ENCODE measurements around the gene RNF215.

RNF215 gene

DNA sequence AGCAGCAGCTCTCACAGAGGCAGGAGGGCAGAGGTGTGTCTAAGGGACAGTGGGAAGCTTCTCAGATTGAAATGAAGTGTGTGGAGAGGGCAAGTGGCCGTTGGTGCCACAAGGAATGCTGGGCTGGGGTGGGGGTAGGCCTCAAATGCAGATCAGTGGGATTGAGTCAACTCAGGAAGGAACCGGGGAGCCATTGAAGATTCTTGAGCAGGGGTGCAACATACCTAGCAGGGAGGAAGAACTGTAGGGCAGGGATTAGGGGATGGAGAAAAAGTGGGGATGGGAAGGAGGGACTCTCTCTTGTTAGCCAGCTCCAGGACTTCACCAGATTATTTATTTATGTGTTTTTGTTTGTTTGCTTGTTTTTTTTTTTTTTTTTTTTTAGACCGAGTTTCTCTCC lies 6.7 kb upstream of the RNF215 start:
- no peak for DNase-seq (ENCODE audit: low read depth)

DNA sequence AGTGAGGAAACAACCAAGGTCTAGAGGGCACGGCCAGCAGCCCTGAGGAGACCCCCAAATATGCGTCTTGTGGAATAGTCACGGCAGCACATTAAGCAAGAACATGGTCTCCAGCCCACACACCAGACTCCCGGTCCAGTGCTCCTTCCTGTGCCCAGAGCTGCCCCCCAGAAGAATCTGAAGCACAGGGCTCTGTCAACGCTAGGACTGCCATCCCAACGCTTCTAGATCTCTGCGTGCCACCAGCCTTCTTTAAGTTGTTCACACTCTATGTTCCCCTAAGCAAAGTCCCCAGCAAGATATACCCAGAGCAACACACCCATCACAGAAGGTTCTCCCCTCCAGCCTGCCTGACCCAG lies 6.1 kb upstream of the RNF215 start:
- no peak for DNase-seq (ENCODE audit: low read depth)

DNA sequence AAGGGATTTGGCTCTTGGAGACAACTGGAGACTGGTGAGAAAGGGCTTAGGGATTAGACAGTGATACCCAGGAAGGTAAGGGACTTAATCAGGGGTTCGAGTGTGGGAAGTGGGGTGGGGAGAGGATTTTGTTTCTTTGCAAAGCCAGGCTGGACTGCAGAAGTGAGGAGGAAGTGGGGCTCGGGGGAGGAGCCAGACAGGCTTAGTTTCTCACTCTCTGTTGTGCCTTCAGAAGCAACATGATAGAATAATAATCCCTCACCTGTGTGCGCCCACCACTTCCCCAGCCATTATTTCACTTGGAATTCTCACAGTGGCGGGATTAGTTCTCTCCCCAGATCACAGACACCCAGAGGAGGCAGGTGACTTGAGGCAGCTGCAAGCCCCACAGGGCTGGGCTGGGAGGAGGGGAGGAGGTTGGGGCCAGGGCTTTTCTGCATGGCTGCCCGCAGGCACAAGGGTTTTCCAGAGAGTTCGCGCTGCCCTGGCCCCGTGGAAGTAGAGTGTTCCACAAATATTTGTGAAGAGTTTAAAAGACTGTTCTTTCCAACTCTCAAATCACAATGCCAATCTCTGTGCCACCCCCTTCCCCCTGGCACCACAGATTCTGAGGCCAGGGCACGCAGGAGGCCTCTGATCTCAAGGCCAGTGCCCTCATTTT lies 5.6 kb upstream of the RNF215 start:
- no peak for DNase-seq (ENCODE audit: low read depth)

DNA sequence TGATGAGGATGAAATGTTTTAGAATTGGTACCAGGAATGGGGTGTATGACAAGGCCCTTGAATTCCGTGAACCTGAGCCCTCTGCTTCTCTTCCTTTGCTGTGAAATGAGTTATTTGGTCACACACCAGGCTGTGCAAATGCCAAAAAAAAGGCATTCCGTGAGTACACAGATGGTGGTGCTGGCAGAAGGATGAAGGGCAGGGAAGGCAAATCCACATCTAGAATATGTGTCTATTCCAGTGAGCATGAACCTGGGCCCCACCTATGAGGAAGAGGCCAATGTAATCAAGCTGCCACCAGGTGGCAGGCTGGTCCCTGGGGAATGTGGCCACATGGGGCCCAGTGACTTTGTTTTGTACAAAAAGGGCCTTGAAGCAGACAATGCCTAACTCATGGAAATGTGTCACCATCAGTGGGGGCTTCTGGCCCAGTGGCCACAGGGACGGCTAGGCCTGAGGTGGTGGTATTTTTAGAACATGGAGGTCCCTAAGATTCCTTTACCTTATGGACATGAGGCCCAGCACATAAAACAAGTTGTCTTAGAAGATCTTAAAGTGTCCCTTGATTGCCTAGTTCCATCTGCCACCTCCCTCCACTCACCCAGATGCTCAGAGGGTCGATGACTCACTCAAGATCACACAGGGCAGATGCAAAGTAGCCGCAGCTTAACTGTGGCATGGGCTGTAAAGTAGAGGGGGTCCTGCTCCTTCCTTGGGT lies 3.9 kb upstream of the RNF215 start:
- DNase-seq (ENCODE audit: low read depth): peak; percentile 65

DNA sequence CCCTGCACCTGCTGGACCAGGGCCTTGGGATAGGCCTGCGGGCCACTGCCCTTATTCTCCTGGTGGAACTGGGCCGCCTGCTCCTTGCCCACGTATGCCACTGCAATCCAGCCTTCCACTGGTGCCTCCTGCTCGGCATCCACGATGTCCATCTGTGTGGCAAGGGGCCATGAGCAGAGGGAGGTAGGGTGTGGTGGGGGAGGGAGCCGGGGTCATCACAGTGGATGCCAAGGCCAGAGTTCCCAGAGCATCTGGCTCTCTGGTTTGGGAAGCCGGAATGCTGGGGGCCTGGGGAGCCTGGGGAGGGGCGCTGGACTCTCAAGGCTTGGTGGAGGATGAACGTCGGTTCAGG lies 627 bp downstream of the RNF215 start:
- DNase-seq (ENCODE audit: low read depth): no peak

DNA sequence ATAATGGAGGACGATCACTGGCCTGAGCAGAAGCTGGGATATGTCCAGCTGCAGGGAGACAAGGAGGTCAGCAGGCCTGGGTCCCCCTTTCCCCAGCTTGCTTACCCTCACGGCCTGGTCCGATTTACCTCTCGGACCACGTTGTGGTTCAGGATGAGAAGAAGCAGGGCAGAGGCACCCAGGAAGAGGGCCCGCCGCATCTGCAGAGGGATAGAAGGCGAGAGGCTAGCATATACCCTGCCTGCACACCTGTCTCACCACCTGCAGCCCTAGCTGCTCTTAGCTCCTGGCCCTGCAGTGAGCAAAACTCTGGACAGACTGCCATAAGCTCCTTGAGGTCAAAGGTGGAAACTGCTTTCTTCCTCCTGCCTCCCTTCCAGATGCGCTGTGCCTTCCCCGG lies 1.3 kb downstream of the RNF215 start:
- DNase-seq (ENCODE audit: low read depth): no peak

DNA sequence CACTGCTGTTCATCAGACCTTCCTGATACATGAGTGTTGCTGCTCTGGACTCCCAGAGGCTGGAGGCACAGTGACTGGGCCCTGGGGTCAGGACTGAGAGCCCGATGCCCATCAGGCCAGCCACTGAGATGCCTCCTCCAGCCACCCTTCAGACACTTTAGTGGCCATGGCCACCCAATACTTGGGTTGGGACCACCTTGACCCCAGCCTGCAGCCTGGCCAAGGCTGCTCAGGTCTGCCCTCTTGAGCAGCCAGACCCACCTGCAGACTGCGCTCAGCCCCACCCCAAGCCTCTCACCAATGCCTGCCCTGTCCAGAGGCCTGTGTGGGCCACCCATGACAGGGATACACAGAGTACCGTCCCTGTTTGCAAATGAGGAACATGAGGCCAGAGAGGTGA lies 4.2 kb downstream of the RNF215 start:
- DNase-seq (ENCODE audit: low read depth): no peak

DNA sequence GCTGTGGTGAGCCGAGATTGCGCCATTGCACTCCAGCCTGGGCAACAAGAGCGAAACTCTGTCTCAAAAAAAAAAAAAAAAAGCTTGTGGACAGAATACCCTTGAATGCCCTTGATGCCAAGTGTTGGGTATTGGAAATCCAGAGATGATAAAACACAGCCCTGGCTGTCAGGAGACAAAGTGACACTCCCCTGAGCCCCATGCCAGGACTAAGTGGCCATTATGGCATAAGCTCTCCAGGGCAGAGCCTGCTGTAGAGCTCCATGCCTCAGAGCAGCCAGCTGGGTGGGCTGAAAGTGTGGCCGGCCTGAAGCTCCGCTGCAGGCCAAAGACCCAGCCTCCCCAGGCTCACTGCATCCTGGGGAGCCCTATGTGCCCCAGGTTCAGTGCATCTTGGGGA lies 4.9 kb downstream of the RNF215 start:
- no peak for DNase-seq (ENCODE audit: low read depth)

DNA sequence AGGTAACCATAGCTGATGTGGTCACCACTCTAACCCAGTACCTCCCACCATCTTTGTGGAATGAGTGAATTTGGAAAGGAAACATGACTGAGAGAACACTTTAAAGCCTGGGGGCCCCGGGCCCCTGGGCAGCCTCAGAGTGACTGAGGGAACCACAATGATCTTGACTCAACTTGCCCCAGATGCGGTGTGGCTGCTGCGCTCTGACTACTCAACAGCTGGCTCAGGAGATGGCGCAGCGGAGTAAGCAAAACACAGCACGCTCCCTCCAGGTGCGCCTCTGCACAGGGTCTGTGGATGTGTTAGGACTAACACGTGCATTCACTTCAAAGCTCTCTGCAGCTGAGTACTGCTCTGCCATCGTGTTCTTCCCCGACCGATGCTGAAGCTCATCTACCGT lies 5.9 kb downstream of the RNF215 start:
- DNase-seq (ENCODE audit: low read depth): no peak

DNA sequence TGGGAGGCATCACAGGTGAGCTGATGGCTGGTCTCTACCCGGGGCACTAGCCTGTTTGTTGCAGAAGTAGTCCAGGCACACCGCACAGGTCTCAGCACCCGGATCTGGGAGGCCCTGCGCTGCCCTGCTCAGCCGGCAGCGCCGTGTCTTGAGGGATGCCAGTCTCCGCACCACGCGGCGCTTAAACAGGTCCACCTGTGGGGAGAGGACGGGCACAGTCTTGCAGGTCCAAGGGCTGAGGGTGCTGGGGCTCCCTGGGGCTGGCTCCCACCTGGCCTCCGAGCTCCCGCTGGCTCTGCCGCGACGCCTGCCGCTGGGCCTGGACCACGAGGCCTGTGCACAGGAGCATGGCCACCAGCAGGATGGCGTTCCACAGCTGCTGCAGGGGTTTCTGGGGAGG lies 7.2 kb downstream of the RNF215 start:
- no peak for DNase-seq (ENCODE audit: low read depth)

DNA sequence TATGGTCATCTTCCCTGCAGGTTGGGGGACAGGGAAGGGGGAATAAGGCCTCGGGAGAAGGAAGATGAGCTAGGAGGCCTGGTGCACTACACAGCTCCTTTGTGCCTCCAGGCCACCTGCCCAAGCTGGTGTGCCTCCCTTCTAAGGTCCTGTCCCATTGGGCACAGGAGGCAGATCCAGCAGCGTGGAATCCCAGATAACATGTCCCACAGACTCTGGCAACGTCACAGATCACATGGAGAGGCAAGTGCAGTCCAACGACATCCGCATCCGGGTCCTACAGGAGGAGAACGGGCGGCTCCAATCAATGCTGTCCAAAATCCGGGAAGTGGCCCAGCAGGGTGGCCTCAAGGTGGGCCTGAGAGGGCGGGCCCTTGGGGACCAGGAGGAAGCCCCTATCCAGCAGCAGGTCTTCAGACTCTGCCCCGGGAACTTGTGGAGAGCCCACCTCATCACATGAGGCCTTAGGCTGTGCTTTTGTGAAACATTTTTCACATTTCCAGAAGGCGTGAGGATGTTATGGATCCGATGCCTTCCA lies 11.8 kb downstream of the RNF215 start:
- no peak for DNase-seq (ENCODE audit: low read depth)

DNA sequence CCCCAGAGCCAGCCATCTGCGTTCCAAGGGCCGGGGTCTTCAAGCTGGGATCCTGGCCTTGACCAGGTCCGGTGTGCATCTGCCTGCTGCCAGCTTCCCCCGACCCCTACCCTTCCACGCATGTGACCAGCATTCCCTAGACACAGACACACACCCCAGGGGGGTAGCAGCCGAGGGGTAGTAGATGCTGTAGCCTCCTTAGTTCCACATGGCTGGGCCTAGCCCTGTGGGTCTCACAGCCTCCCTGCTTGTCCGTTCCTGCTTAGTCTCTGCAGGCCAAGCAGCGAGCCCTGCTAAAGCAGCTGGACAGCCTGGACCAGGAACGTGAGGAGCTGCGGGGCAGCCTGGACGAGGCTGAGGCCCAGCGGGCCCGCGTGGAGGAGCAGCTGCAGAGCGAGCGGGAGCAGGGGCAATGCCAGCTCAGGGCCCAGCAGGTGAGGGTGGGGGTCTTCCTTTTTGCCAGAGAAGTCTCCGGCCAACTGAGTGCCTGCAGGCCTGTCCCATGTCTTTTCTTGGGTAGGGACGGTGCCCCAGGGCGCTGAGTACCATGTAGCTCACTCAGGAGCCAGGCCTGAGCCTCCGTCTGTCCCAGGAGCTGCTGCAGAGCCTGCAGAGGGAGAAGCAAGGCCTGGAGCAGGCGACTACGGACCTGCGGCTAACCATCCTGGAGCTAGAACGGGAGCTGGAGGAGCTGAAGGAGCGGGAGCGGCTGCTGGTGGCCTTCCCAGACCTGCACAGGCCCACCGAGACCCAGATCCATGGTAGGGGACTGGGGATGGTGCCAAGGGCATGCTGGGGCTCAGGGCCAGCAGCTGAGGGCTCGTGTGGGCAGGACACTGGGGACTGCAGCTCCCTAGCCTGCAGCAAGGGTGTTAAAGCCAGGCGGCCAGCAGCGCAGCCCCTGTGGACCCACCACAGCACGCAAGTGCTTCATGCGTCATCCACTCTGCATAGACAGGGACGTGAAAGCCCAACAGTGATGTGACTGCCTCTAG lies 13.6 kb downstream of the RNF215 start:
- no peak for DNase-seq (ENCODE audit: low read depth)

DNA sequence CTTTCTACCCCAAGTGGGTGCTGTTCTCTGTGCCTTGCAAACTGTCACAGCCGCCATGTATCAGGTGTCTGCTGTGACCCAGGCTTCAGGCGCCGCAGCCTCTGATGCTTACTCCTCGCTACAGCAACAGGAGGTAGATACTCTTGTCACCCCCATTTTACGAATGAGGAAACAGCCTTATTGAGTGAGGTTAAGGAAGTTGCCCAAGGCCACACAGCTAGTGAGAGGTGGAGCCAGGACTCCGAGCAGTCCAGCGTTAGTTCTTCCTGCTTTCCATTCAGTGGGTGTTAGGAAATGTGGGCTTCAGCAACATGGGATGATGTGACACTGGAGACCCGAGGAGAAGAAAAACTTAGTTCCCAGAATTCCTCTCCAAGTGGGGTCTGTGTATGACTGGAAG lies 14.3 kb downstream of the RNF215 start:
- no peak for DNase-seq (ENCODE audit: low read depth)

DNA sequence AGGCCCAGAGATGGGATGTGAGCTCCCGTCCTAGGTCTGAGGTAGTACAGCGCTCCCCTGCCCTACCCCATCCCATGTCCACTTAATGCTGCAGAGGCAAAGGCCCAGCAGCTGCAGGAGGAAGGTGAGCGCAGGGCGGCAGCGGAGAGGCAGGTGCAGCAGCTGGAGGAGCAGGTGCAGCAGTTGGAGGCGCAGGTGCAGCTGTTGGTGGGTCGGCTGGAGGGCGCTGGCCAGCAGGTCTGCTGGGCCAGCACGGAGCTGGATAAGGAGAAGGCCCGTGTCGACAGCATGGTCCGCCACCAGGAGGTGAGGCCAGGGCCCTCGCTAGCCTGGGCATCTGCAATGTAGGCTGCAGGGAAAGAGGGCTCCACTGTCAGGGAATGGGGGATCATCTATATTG lies 15.2 kb downstream of the RNF215 start:
- DNase-seq (ENCODE audit: low read depth): no peak

DNA sequence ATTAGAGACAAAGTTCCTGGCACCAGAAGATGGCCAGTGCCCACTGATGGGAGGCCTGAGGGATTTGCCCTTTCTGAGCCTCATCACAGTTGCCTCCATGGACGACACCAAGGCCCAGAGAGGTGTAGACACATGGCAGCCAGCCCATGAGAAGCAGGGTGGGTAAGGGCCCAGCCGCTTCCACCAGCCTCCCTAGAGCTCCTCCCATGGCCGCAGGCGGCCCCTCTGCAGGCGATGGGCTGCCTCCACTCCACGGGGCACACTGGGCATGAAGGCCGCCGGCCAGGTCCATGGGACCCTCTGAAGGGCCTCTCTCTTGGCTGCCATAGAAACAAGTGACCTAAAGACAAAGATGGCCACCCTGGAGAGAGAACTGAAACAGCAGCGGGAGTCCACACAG lies 15.9 kb downstream of the RNF215 start:
- DNase-seq (ENCODE audit: low read depth): no peak

DNA sequence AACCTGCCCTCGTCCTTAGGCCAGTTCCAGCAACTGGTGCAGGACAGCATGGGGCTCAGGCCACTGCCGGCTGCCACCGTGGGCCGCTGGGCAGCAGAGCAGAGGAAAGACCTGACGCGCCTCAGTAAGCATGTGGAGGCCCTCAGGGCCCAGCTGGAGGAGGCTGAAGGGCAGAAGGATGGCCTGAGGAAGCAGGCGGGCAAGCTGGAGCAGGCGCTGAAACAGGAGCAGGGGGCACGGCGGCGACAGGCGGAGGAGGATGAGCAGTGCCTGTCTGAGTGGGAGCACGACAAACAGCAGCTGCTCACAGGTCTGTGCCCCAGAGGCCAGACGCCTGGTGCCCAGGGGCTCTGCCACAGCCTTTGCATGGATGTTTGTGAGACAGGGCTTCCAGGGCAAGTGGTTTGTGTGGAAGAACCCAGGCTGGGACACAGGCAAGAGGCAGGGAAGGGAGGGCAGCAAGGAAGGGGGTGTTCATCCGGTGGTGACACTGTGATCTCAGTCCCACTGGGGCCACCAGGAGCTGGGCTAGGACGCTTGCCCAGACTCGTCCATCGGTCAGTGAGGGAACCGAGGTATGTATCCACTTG lies 16.5 kb downstream of the RNF215 start:
- DNase-seq (ENCODE audit: low read depth): no peak

DNA sequence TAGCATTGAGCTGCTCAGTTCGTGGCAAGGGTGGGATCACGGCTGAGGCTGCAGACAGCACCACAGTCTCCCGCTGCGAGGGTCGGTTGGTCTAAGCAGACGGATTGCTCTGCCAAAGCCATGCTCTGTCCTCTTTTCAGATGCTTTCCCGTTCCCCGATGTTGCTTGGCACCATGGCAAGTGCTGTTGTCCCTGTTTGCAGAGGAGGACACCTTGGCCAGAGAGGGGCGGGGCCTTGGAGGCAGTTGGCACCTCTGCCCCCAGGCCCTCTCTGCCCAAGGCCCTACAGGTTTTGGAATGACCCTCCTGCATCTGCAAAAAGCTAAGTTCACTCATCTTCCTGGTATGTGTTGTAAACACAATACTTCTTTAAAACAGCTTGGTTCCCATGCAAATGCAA lies 18.8 kb downstream of the RNF215 start:
- DNase-seq (ENCODE audit: low read depth): no peak

DNA sequence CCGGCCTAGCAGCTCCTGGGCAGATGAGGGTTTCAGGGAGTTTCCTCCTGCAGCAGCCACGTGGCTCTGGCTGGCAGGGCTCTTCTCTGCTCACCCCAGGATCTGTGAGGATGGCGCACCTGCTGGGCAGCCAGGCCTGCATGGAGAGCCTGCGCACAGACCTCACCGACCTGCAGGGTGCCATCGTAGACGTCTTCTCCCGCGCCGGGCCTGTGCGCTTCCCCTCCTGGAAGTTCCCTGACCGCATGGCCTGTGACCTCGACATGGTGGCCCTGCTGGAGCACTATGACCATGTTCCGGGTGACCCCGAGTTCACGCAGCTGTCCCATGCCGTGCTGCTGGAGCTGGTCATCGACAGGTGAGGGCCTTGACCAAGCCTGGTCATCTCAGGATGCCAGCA lies 21.3 kb downstream of the RNF215 start:
- DNase-seq (ENCODE audit: low read depth): no peak

DNA sequence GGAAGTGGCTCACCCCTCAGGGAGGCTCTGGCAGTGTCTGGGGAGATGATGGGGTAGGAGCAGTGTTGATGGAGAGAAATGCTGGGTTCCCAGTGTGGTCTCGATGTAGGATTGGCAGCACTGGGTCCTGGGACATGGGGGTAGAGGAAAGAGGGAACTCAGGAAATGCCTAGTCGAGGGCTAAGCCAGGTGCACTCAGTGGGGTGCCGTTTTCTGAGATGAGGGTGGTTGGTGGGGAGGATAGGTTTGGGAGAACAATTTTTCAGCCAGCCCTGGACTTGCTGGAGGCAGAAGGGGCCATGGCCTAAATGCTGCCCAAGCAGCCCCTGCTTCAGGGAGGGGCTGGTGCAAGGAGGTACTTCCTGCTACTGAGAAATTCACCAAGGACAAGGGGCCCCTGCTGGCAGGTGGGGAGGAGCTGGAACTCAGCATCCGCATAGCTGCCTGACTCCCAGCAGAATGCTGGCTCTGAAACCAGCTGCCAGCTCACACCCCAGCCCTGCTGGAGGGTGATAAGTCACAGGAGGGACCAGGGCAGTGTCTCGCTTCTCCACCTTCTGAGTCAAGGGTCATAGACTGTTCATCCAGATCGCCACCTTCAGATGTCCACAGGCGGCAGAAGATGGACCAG lies 24.4 kb downstream of the RNF215 start:
- no peak for DNase-seq (ENCODE audit: low read depth)

DNA sequence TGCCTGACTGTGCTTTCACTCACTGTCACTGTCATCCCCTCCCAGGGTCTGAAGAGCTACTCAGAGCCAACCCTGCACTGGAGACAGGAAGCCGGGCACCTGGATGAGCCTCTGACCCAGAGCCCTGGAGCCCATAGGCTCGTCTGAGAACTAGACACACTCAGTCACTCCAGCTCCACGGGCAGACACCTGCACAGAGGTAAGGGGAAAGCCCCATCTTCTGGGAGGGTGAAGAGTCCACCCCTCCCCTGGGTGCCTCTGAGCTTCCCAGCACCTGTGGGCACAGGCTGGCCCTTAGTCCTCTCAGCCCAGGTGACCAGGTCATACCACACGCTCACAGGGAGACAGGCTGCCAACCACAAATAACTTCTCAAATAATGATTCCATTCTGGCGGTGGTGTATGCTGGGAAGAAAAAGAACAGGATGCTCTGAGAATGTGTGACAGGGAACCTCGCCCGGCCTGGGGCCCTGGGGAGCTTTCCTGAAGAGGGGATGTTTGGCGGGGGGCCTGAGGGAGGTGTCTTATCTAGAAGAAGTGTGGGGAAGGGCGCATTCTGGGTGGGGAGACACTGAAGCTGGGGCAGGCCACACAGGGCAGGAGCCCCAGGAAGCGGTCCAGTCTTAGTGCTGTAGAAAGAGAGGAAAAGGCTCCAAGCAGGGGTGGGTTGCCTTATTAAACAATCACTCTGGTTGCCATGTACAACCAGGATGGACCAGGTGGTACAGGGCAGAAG lies 25.1 kb downstream of the RNF215 start:
- DNase-seq (ENCODE audit: low read depth): no peak

DNA sequence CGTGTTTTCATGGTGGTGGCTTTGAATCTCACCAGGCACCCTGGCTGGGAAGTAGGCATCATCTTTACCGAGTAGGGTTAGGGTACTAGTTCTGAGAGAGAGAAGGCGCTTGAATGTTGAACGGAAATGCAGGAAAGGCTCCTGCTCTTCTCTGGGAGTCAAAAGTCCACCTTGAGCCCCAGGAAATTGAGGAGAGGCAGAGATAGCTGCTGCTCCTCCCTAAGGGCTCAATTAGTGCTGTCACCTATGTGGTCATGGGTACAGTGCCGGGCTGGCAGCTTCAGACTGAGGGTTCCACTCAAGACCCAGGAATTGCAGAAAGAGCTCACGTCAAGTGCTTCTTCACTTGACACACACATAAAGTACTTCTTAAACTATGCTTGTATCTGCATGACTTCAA lies 28.7 kb downstream of the RNF215 start:
- DNase-seq (ENCODE audit: low read depth): no peak
